Central memory CD8-positive, alpha-beta T cell (primary cell): Measurements from ENCODE around the gene HSPA12A.

Experiments used
- ATAC-seq: fragments of 150-1000 bp; cut with Tn5 transposase; replicated peaks from 2 replicates; pipeline ENCODE4 v1.10.0; 2022; ENCODE audit warnings: mild to moderate bottlenecking, moderate FRiP score, moderate number of reproducible peaks; ENCODE audit not compliant: poor library complexity, severe bottlenecking; ENCODE audit errors: extremely low read depth
- DNase-seq, 2 donors: peaks; one replicate each; pipeline ENCODE4 v3.0.0; 2021; ENCODE audit warnings: low spot score in 2 of 2
- H3K27ac Mint-ChIP-seq: one replicate; pipeline ENCODE4 v1.8.0; 2022; ENCODE audit warnings: low read depth, mild to moderate bottlenecking, moderate library complexity, mixed read lengths
- H3K27me3 Mint-ChIP-seq: one replicate; pipeline ENCODE4 v1.8.0; 2022; ENCODE audit warnings: mixed read lengths
- H3K36me3 Mint-ChIP-seq: one replicate; pipeline ENCODE4 v1.8.0; 2022; ENCODE audit warnings: mild to moderate bottlenecking, moderate library complexity, mixed read lengths; ENCODE audit not compliant: insufficient read depth
- H3K4me1 Mint-ChIP-seq: one replicate; pipeline ENCODE4 v1.8.0; 2022; ENCODE audit warnings: mixed read lengths
- H3K4me3 Mint-ChIP-seq: one replicate; pipeline ENCODE4 v1.8.0; 2022; ENCODE audit warnings: mild to moderate bottlenecking, moderate library complexity, mixed read lengths
- H3K9me3 Mint-ChIP-seq: one replicate; pipeline ENCODE4 v1.8.0; 2022; ENCODE audit warnings: mixed read lengths

The HSPA12A gene

DNA sequence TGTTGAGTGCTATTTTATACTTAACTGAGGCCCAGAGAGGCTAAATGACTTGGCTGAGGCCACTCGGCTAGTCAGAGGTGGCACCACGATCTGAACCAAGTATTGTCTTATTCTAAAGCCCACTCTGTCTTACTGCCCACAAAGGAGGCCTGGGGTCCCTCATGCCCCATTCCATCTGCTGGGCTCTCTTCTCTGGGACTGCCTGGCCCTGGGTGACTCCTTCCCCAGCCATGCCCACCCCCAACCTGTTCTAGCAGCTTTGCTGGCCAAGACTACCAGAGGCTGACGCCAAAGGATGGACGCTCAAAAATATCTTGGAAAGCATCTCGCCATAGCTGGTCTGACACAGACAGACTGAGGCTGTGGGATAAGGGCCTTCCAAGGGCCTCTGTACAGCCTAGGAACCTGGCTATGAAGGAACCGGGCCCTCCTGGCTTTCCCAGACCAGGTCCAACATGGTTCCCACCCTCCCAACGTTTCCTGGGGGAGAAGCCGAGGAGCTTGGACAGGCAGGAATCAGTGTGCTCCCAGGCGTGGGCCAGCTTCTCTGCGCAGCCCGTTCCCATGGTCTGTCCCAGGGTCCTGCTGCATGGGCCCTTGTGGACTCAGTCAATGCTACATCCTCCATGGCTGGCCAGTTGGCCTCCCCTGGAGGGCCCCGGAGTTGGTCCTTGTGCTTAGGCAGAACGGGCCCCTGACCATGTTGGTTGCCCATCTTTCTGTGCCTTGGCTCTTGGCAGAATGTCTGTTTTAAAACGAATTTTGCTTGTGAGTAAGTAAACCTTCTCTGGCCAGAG lies 11.7 kb downstream of the HSPA12A start:
- H3K27me3 Mint-ChIP-seq: peaks cover 22% of the 10 kb centered on the region
- no peak for ATAC-seq

DNA sequence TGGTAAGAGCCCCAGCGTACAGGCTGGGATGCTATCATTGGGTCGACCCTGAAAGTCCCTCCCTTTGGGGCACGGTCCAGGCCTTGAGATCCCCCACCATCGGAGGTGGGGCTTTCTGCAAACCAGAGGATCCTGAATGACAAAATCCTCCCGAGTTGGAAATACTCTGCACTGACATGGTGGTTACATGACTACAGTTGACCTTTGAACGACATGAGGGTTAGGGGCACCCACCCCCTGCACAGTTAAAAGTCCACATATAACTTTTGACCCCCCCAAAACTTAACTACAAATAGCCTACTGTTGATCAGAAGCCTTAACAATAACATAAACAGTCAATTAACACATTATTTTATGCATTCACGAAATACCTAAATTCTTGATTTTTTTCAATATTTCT lies 13.1 kb downstream of the HSPA12A start:
- Mint-ChIP-seq H3K36me3 (no peaks in the 10 kb centered on the region), H3K4me1 (no peaks in the 10 kb centered on the region), H3K27me3 (peaks cover 27% of the 10 kb centered on the region), H3K27ac (no peak overlapping the region), H3K4me3 (no peak overlapping the region), H3K9me3 (no peaks in the 10 kb centered on the region)
- DNase-seq: no peak
- no peak for ATAC-seq

More for the DNA sequence above, 11.7 kb downstream of the HSPA12A start:
- H3K36me3 Mint-ChIP-seq: no peaks in the 10 kb centered on the region
- no peaks in the 10 kb centered on the region for H3K4me1 Mint-ChIP-seq
- H3K4me3 Mint-ChIP-seq: no peak overlapping the region
- H3K9me3 Mint-ChIP-seq: no peaks in the 10 kb centered on the region
- no peak overlapping the region for H3K27ac Mint-ChIP-seq
- no peak for DNase-seq

DNA sequence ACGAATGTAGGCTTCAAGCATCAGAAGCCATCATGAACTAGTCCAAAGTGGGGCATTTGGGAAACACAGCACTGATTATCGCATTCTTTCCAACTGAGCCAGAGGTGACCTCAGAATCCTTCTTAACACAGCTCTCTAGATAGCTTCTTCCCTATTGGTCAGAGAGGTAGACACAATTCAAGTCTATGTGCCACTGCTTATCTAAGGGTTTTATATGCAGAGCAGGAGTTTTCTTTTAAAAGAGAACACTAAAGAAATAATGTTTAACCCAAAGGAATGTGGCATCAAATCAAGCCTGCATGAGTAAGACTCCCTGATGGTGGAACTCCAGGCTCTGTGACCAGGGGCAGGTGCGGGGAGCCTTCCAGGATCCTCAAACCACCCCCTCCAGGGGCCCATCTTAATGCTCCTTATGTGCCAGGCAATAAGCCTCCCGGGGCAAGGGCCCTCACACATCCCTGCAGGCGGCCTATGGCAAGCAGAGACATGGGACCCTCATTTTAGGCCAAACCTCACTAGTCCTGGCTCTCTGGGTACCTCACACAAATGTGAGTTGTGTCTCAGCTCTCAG lies 13.8 kb downstream of the HSPA12A start:
- no peaks in the 10 kb centered on the region for H3K36me3 Mint-ChIP-seq
- peaks cover 27% of the 10 kb centered on the region for H3K27me3 Mint-ChIP-seq
- H3K27ac Mint-ChIP-seq: no peak overlapping the region
- no peaks in the 10 kb centered on the region for H3K9me3 Mint-ChIP-seq
- DNase-seq (no peak), ATAC-seq (no peak)
- H3K4me1 Mint-ChIP-seq: peaks cover 2% of the 10 kb centered on the region
- no peak overlapping the region for H3K4me3 Mint-ChIP-seq

DNA sequence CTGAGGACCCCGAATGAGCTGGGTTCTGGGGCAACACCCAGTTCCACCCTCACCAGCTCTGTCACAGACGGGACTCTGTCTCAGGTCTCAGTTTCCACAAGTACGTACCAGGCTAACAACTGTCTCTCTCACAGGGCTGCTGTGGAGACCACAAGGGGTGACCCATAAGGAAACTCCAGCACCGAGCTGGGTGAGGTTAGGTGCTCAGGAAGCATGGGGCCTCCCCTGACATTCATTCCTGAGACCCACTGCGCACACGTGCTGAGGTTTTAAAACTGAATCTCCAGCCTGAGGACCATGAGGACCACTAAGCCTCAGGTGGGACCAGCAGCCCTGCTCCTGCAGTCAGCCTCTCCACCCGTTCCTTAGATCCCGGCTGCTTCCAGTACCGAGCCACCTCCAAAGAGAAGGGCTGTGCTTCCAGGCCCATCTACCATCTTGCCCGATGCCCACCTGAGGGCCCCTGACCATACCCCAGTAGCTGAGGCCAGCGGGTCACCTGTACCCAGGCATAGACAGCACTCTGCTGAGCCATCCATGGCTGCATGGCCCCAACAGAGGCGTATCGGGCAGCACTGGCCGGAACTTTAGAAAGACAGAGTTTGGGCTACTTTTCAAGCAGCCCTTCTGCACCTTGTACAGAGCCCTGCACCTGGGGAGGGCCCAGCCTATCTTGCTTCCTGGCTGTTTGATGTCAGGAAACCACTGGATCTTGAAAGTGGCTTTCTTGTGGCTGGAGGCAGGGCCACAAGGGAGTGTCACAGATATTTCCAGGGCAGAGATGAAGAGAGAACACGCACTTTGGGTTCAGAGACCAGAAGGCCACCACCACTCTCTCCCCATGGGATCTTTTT lies 18.7 kb downstream of the HSPA12A start:
- DNase-seq: peak in 1 of 2 donors; percentile 28
- peaks cover 51% of the 10 kb centered on the region for H3K27me3 Mint-ChIP-seq
- no peaks in the 10 kb centered on the region for H3K36me3 Mint-ChIP-seq
- ATAC-seq: peak; percentile 67
- H3K27ac Mint-ChIP-seq: no peak overlapping the region
- H3K4me1 Mint-ChIP-seq: peaks cover 12% of the 10 kb centered on the region
- H3K9me3 Mint-ChIP-seq: no peaks in the 10 kb centered on the region
- H3K4me3 Mint-ChIP-seq: no peak overlapping the region

DNA sequence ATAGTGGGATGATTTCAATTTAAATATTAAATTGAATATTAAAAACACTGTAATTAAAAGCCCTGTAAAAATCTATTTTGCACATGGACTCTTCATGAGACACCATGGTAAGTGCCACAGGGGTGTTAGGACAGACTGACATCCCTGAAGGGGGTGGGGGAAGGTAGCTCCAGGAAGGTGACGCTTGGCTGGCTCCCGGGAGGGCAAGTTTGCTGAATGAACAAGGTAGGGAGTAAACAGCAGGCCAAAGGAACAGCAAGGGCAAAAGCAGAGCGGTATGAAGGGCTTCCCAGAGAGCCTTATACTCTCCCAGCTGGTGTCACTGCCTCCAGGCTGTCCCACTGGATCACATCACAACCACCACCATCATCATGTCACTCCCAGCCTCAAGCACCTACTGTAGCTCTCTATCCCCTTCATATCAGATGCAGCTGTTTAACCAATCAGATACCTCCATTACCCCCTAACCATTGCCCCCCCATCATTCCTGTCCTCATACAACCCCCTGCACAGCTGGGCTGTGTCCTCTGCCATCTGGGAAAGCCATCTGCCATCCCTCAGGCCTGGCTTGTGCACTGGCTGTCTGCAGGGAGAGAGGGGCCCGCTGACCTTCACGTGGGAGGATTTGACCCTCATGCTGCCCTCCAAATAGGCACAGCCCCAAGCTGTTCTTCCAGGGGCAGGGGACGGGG lies 19.5 kb downstream of the HSPA12A start:
- peaks cover 51% of the 10 kb centered on the region for H3K27me3 Mint-ChIP-seq
- DNase-seq (no peak), ATAC-seq (no peak)
- no peak overlapping the region for H3K4me3 Mint-ChIP-seq
- peaks cover 12% of the 10 kb centered on the region for H3K4me1 Mint-ChIP-seq
- no peak overlapping the region for H3K27ac Mint-ChIP-seq
- no peaks in the 10 kb centered on the region for H3K9me3 Mint-ChIP-seq
- H3K36me3 Mint-ChIP-seq: no peaks in the 10 kb centered on the region

DNA sequence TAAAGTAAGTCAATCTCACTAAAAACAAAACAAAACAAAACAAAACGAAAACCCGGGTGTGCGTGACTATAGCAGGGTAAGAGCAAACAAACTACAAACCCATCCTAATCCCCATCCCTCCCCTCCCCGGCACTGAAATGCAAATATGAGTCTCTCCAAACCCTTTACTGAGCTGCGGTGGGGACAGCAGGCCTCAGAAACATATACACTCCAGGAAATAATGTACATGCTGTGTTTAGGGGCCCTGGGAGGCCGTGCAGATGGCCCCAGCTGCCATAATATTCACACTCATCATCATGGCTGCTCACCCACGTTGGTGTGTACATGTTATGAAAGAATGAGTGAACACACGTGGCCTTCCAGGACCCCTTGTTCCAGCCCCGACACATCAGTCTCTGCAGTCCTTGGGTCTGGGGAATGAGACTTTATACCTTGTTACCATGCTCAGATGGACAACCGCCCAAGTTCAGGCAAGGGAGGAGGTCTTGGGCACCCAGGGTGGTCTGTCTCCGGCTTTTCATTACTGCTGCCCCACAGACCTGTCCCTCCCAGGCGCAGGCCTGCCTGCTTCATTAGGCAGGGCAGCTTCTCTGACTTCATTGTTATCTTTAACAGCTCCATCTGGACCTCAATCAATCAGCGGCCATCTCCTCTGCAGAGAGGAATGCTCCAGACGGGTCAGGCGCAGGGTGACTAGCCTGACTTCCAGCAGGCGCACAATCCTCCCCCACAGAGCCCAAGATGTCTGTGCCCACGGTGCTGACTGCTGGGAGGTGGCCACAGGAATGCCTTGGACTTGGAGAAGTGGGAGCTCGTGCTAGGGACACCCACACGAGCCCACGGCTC lies 20.6 kb downstream of the HSPA12A start:
- peaks cover 12% of the 10 kb centered on the region for H3K4me1 Mint-ChIP-seq
- no peak overlapping the region for H3K27ac Mint-ChIP-seq
- H3K9me3 Mint-ChIP-seq: no peaks in the 10 kb centered on the region
- DNase-seq (no peak), ATAC-seq (no peak)
- peaks cover 56% of the 10 kb centered on the region for H3K27me3 Mint-ChIP-seq
- H3K4me3 Mint-ChIP-seq: no peak overlapping the region
- H3K36me3 Mint-ChIP-seq: no peaks in the 10 kb centered on the region

DNA sequence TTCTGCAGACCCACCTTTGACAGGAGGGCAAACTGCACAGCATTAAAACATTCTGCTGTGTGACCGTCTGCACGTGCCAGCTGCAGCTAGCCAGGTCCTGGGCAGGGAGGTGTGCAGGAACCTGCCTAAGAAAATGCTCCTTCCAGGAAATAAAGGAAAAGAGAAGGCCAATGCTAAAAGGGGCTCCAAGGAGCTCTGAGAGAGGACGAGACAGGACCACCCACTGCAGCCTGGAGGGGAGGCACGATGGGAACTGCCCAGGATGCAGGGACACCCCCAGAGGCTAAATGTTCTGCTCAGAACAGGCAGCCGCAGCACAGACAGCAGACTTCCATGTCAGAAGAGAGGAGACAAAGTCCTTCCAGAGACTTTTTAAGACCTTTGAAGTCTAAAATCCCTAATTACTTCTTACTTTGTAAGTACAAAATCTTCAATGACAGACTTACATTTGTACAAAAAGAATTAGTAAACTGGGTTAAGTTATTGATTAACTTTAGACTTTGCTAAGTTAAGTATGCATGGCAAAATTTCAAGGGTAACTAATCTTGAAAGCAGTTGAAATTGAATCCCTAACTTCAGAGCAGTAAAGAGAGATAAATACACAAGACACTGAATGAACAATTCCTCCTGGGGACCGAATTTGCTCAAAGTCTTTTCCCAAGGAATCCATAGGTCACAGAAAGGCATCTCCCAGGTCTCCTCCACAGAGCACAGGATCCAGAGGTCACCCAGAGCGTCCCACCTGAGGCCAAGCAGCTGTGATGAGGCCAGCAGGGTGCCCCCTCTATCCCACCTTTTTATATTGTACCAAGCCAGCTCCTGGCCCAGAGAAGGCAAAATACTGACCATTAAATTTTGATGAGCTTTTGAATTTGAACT lies 21.5 kb downstream of the HSPA12A start:
- no peak overlapping the region for H3K4me3 Mint-ChIP-seq

DNA sequence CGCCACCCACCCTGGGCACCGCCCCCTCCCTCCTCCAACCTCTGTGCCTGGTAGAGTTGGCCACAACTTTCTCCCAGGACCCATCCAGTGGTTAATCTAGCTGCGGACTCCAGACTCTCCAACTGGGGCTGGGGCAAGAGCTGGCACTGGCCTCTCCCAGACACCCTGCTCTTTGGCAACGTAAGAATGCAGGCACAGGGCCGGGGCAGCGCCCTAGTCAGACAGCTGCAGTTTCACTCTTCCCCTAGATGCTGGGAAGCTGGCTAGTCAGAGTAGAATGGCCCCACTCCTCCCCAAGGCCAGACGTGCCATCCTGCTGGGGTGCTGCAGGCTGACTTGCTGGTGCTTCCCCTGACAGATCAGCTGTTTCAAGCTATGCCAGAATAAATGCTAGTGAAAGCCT lies 22.1 kb downstream of the HSPA12A start:
- Mint-ChIP-seq H3K4me1 (peaks cover 12% of the 10 kb centered on the region), H3K27me3 (peaks cover 48% of the 10 kb centered on the region), H3K27ac (no peak overlapping the region), H3K9me3 (no peaks in the 10 kb centered on the region), H3K4me3 (no peak overlapping the region), H3K36me3 (no peaks in the 10 kb centered on the region)
- no peak for DNase-seq
- ATAC-seq: no peak

More for the DNA sequence above, 21.5 kb downstream of the HSPA12A start:
- H3K9me3 Mint-ChIP-seq: no peaks in the 10 kb centered on the region
- H3K36me3 Mint-ChIP-seq: no peaks in the 10 kb centered on the region
- peaks cover 55% of the 10 kb centered on the region for H3K27me3 Mint-ChIP-seq
- ATAC-seq (no peak), DNase-seq (no peak)
- no peak overlapping the region for H3K27ac Mint-ChIP-seq
- H3K4me1 Mint-ChIP-seq: peaks cover 12% of the 10 kb centered on the region

DNA sequence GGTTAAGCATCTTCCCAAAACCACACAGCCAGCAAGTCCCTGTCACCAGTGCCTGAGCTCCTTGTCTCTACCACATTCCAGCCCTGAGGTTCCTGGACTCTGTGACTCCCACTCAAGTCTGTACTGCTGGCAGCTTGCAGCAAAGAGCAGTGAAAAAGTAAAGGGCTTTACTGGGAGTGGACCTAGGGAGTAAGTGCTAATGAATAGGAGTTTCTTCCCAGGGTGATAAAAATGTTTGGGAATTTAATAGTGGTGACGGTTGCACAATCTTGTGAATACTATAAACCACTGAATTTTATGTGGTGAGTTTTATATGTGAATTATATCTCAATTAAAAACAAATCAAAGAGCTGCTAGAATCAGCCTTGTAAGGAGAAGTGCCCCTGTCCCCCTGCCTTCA lies 22.6 kb downstream of the HSPA12A start:
- no peak for DNase-seq
- no peak for ATAC-seq
- Mint-ChIP-seq H3K27ac (no peak overlapping the region), H3K4me3 (no peak overlapping the region), H3K36me3 (no peaks in the 10 kb centered on the region), H3K27me3 (peaks cover 44% of the 10 kb centered on the region), H3K4me1 (peaks cover 12% of the 10 kb centered on the region), H3K9me3 (no peaks in the 10 kb centered on the region)

DNA sequence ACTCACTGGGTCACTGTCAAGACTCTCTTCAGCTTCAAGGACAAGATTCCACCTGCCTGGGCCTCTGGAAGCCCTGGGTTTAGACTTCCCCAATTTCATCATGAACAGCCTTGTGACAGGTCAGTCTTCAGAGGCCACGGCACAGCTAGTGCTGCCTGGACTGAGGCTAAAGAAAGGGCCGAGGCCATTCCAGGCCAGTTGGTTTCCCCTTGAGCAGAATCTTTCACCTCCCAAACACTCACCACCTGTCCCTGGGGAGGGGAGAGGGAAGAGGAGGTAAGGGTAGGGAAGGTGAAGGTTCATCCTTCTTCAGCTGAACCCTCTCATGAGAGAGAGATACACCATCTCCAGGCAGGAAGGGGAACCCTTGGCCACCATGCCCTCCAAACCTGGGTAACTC lies 24.3 kb downstream of the HSPA12A start:
- H3K4me1 Mint-ChIP-seq: peaks cover 5% of the 10 kb centered on the region
- H3K27me3 Mint-ChIP-seq: peaks cover 40% of the 10 kb centered on the region
- ATAC-seq (no peak), DNase-seq (no peak)
- no peak overlapping the region for H3K27ac Mint-ChIP-seq
- no peaks in the 10 kb centered on the region for H3K9me3 Mint-ChIP-seq
- no peaks in the 10 kb centered on the region for H3K36me3 Mint-ChIP-seq
- no peak overlapping the region for H3K4me3 Mint-ChIP-seq

DNA sequence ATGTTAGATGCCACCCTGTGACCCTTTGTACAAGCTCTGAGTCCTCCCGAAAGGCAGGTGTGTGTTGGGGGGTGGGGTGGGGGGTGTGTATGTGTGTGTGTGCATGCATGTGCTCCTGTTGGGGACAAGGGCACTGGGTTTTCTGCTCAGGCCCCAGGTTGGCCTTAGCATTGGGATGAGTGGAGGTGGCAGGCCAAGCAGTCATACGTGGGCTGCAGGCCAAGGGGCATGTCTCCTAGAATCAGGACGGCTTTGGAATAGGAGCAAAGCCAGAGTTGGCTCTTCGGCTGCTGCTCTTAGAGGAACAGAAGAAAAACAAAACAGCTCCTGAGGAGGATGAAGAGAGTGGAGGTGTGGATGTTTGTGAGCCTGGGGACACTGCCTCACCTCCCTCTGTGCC lies 26.0 kb downstream of the HSPA12A start:
- DNase-seq (no peak), ATAC-seq (no peak)
- H3K9me3 Mint-ChIP-seq: no peaks in the 10 kb centered on the region
- no peak overlapping the region for H3K4me3 Mint-ChIP-seq
- H3K36me3 Mint-ChIP-seq: no peaks in the 10 kb centered on the region
- H3K27me3 Mint-ChIP-seq: peaks cover 27% of the 10 kb centered on the region
- H3K4me1 Mint-ChIP-seq: no peaks in the 10 kb centered on the region
- H3K27ac Mint-ChIP-seq: no peak overlapping the region
